A172 (cell line): ENCODE results near the gene NFE2L2. TPM values are rescaled to one million over a fixed set of nuclear protein-coding genes. Genes with fewer than 3 reads are reported as not detected.
"Not testable (repeated sequence)": the region's sequence is repeated elsewhere in the genome, so short reads cannot be mapped to it uniquely, and the experiment has no call there.

Experiments
- DNase-seq: peaks from one replicate; pipeline ENCODE4 v3.0.0-alpha.2; 2015; ENCODE audit warnings: low spot score
- total RNA-seq: library from RNA; depleted of rRNA; stranded (reverse); fragments of >200 nt; shearing (Covaris generic); gene quantifications from 2 replicates; pipeline ENCODE4 v1.2.3, GENCODE V29; 2014; rRNA removed

Gene NFE2L2
- total RNA-seq: 47.1 and 51.1 TPM in 2 replicates

DNA sequence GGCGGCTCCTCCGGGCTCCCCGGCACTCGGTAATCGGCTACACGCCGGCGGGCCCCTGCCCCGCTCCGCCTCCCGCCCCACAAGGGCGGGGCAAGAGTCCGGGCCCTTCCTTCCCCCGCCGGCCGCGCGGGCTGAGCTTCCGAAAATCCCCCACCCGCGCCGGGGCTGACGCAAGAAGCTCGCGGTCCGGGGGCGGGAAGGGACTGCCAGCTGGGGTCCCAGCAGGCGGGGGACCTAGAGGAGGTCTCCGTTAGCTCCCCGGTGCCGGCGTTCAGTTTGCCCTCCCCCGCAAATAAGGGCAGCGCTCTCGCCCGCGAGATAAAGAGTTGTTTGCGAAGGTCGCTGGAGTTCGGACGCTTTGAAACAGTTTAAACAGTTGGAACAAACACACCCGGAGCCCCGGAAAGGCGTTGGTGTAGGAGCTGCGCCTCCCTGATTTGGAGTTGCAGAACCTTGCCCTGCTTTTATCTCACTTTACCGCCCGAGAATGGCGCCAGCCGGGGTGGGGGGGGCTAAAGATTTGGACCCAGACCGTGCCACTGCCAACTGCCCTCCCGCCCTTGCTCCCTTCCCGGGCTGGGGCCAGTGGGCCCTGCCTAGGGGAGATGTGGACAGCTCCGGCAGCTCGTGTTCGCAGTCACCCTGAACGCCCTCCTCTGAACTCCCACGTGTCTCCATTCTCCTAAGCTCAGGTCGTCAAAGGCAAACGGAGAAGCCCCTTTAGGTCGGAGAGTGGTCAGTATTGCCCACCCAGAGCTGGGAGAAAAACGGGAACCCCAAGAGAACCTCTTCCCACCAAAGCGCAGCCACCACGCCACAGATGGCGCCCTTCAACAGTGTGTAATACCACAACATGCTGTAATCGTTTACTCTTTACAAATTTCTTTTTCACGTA is at the start of gene NFE2L2:
Gene NFE2L2, minus strand, starts transcription at position 35 of the 895 bp plus-strand sequence. CDS start 151 bp downstream, outside the sequence.
- peak; percentile 65 for DNase-seq

DNA sequence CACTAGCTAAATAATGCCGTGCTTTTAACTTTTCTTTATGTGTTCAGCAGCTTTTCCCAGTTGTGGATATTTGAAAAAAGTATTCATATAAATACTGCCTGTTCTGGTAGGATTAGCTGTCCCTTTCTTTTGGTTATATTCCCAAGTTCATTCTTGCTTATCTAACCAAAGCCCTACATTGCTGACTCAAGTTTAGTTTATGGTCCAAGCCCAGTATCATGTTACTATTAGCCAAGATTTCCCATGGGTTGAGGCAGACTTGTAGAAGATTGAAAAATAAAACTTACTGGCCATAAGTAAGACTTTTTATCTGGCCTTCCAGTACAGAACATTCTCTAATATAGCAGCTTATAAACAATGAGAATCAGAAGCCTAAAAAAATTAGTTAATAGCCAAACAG is 49.7 kb upstream of the NFE2L2 start:
- DNase-seq: no peak

DNA sequence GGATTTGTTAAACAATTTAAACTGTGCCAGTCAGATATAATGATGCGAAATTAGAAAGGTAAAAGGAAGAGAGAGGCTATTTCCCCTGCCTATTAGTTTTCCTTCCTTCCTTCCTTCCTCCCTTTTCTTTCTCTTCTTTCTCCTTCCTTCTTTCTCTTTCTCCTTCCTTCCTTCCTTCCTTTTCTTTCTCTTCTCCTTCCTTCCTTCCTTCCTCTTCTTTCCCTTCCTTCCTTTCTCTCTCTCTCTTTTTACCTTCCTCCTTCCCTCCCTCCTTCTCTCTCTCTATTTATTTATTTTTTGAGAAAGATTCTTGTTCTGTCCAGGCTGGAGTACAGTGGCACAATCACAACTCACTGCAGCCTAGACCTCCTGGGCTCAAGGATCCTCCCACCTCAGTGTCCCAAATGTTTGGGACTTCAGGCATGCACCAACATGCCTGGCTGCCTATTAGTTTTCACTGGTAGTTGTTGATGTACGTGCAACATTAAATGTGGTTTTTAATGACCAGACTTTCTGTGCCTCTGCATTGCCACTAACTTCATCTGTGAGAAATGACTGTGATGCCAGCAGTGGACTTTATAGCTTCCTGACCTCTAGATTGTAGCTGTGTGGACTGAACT is 48.7 kb upstream of the NFE2L2 start:
- DNase-seq: no peak

DNA sequence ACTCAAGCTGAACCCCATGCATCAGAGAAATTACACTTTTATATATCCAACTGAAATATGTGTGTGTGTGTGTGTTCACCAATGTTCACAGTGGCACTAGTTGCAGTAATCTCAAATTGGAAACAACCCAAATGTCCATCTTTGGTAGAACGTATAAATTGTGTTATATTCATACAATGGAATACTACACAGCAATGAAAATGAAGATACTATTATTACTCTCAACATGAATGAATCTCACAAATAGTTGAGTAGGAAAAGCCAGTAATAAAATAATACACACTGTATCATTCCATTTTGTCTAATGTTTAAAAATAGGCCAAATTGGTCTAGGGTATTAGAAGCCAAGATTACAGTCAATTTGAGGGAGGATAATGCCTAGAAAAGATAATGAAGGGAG is 48.0 kb upstream of the NFE2L2 start:
- no peak for DNase-seq

GRCh38 chr2:177309672-177310309 is 45.3 kb upstream of the NFE2L2 start:
- DNase-seq: not testable (repeated sequence)

GRCh38 chr2:177306550-177306949 is 42.0 kb upstream of the NFE2L2 start:
- DNase-seq: no peak

- DNase-seq: no peak
These were observed 39.4 kb upstream of the NFE2L2 start for GRCh38 chr2:177303939-177304338.

- no peak for DNase-seq
These were observed 38.0 kb upstream of the NFE2L2 start for GRCh38 chr2:177302552-177302951.

GRCh38 chr2:177298191-177298590 is 33.7 kb upstream of the NFE2L2 start:
- DNase-seq: no peak

DNA sequence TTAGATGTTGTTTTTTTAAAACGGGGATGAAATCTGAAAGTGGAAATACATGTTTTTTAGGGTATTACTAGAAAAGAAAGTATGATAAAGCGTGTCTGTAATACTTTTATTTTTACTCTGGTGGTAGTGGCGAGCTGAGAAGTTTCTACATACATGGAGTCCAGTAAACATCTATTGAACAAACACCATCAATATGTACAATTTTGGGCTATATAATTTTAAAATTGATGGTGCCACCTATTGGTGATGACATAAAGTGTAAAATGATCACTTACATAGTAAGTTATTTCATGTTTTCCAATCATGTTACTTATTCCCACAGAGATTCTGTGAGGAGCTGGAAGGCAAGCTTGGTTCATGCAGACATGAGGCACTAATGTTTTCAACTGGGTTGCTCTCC is 31.5 kb upstream of the NFE2L2 start:
- no peak for DNase-seq

DNA sequence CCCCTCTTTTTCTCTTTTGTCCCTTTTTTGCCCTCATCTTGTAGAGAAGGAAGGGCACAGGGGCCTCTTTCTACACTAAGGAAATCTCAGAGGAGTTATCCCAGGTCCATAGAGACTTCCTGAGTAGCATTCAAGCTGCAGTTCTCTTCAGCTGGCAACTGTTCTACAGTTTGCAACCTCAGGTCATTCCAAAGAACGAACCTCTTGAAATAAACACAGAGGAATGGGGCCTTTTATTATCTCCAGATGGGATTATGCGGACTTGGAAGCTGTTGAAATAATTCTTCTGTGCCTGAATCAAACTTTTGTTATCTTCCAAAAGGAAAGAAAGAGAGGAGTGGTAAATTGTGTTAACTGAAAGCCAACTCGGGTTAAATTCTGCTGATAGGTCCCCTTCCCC is 31.0 kb upstream of the NFE2L2 start:
- no peak for DNase-seq

- no peak for DNase-seq
These were observed 27.2 kb upstream of the NFE2L2 start for GRCh38 chr2:177291701-177292100.

DNA sequence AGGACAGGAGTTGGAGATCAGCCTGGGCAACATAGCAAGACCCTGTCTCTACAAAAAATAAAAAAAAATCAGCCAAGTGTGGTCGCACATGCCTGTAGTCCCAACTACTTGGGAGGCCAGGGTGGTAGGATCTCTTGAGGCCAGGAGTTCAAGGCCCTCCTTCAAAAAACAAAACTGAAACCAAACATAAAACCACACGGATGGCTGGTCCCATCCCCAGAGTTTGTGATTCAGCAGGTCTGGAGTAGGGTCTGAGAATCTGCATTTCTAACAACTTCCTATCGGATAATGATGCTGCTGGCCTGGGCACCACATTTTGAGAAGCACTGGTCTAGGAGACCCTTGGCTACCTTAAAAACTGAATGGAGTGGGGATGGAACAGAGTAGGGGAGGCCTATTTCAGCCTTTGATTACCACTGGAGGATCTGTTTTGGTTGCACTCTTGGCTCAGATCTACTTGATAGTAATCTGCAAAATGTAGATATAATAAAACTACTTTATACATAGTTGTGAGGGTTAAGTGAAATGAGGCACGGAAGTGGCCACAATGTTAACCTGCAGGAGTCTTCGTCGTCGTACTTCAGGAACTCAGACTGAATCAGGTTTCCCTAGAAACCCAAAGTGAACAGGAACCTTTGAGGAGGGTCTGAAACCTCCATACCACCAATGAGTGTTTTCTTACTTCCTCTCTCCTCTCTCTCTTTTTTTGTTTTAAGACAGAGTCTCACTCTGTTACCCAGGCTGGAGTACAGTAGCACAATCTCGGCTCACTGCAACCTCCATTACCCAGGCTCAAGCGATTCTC is 25.5 kb upstream of the NFE2L2 start:
- no peak for DNase-seq

GRCh38 chr2:177287814-177288213 is 23.3 kb upstream of the NFE2L2 start:
- no peak for DNase-seq

GRCh38 chr2:177285892-177286715 is 21.6 kb upstream of the NFE2L2 start:
- DNase-seq: no peak

DNA sequence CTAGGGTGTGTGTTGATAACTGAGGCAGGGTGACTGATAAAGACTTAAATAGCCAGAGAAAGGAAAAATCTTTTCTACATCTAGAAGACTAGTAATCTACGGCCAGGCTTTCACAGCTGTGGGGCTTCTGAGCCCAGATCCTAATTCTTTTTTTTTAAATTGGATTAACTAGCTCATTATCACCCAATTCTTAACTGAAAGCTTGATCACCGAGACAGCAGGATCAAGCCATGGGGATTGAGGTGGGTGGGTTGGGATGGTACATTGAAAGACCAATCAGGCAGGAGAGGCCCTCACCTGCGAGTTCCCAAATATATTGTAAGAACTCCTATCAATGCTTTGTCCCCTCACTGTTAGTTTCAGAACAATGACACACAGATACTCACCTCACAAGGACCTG is 20.0 kb upstream of the NFE2L2 start:
- no peak for DNase-seq

GRCh38 chr2:177283906-177284305 is 19.4 kb upstream of the NFE2L2 start:
- no peak for DNase-seq

- DNase-seq: no peak
These were observed 18.5 kb upstream of the NFE2L2 start for GRCh38 chr2:177282787-177283572.

DNA sequence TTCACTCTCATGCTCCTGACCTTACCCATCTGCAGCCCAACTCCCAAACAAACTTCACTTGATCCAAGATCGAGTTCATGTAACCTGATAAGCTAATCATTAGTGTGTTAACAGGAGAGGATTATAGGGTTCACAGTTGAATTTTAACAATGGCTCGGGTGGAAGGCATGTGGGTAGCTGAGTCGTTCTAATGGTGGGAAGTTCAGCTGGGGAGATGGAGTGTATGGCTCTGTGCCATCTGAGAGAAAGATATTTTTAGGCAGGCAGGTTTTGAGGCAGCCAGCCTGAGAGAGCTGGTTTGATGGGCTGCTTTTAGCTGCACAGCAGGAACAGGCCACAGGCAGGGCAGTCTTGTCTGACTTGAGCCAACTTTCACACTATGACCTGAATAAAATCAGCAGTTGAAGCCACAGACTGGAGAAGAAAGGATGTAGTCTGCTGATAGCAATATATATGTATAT is 17.7 kb upstream of the NFE2L2 start:
- DNase-seq: no peak
